Keratinocyte (primary cell): ENCODE results near the gene IFTAP.

ENCODE experiments used
- CTCF ChIP-seq, 3 experiments: IDR thresholded peaks in 1 of 3; conservative IDR thresholded peaks in 1 of 3; optimal IDR thresholded peaks in 1 of 3; 2 replicates in 2 of 3; 3 replicates in 1 of 3; pipeline versions ENCODE3 to v1.5.1; 2011; ENCODE audit warnings: low read length in 3 of 3, mild to moderate bottlenecking in 3 of 3, moderate library complexity in 2 of 3, control low read depth in 1 of 3, inconsistent platforms in 1 of 3; ENCODE audit not compliant: insufficient read depth in 2 of 3; ENCODE audit errors: extremely low read depth in 1 of 3
- EZH2 ChIP-seq: IDR thresholded peaks from one replicate; pipeline ENCODE4 v1.6.1; 2012; ENCODE audit warnings: inconsistent platforms, mild to moderate bottlenecking, low read length, moderate library complexity

- no peak for TF ChIP-seq CTCF (optimal IDR thresholded peaks at IDR 0.05 in 1 of 3, IDR thresholded peaks at IDR 0.05 in 1 of 3, conservative IDR thresholded peaks at IDR 0.05 in 1 of 3; ENCODE audit: extremely low read depth in 1 of 3, insufficient read depth in 2 of 3, low read length in 3 of 3)
- no peak for TF ChIP-seq EZH2
Measured at GRCh38 chr11:36684840-36685801, 90.8 kb downstream of the IFTAP start.
